GM23248 (cell line): ENCODE measurements around the gene ATG2A. TPM values are rescaled to one million over a fixed set of nuclear protein-coding genes. Genes with fewer than 3 reads are reported as not detected.

ENCODE experiments used
- DNase-seq: peaks from one replicate; pipeline ENCODE4 v3.0.0-alpha.2; 2015
- H2AFZ ChIP-seq: fragments of 200-600 bp; sonication (generic); 2 replicates; pipeline ENCODE4 v1.6.1; 2016; ENCODE audit warnings: antibody characterized with exemption
- H3F3A ChIP-seq: fragments of 200-600 bp; sonication (generic); 2 replicates; pipeline ENCODE4 v1.6.1; 2016; ENCODE audit warnings: mild to moderate bottlenecking, antibody characterized with exemption, mixed run types; ENCODE audit not compliant: insufficient read depth
- H3K27ac ChIP-seq: fragments of 200-600 bp; sonication (generic); 2 replicates; pipeline ENCODE4 v1.5.1; 2016; ENCODE audit warnings: mild to moderate bottlenecking
- H3K27me3 ChIP-seq: fragments of 200-600 bp; sonication (generic); replicated peaks from 2 replicates; pipeline ENCODE4 v1.6.1; 2016; ENCODE audit warnings: mild to moderate bottlenecking; ENCODE audit not compliant: insufficient read depth
- H3K36me3 ChIP-seq: fragments of 200-600 bp; sonication (generic); 2 replicates; pipeline ENCODE4 v1.6.1; 2016; ENCODE audit warnings: low read depth, mild to moderate bottlenecking
- H3K4me1 ChIP-seq: fragments of 200-600 bp; sonication (generic); 2 replicates; pipeline ENCODE4 v1.6.1; 2016; ENCODE audit warnings: mild to moderate bottlenecking; ENCODE audit not compliant: insufficient read depth
- H3K4me2 ChIP-seq: fragments of 200-600 bp; sonication (generic); one replicate; pipeline ENCODE4 v1.6.1; 2016; ENCODE audit warnings: mild to moderate bottlenecking; ENCODE audit not compliant: unreplicated experiment
- H3K4me3 ChIP-seq: fragments of 200-600 bp; sonication (generic); 2 replicates; pipeline ENCODE4 v1.5.1; 2016; ENCODE audit warnings: mild to moderate bottlenecking
- H3K79me2 ChIP-seq: fragments of 200-600 bp; sonication (generic); 2 replicates; pipeline ENCODE4 v1.6.1; 2016; ENCODE audit warnings: mild to moderate bottlenecking; ENCODE audit not compliant: insufficient read depth
- H3K9ac ChIP-seq: fragments of 200-600 bp; sonication (generic); 2 replicates; pipeline ENCODE4 v1.6.1; 2016; ENCODE audit warnings: mild to moderate bottlenecking
- H3K9me2 ChIP-seq: fragments of 200-600 bp; sonication (generic); 2 replicates; pipeline ENCODE4 v1.6.1; 2016; ENCODE audit warnings: mixed run types, mild to moderate bottlenecking, moderate library complexity; ENCODE audit not compliant: insufficient read depth
- H3K9me3 ChIP-seq: fragments of 200-600 bp; sonication (generic); one replicate; pipeline ENCODE4 v1.6.1; 2017; ENCODE audit warnings: low read depth
- H4K20me1 ChIP-seq: fragments of 200-600 bp; sonication (generic); 2 replicates; pipeline ENCODE4 v1.6.0; 2016; ENCODE audit not compliant: insufficient read depth
- EZH2 ChIP-seq: fragments of 200-600 bp; sonication (generic); IDR thresholded peaks from 2 replicates; pipeline ENCODE4 v1.6.1; 2018; ENCODE audit warnings: antibody characterized with exemption, mild to moderate bottlenecking; ENCODE audit not compliant: insufficient read depth, poor library complexity, severe bottlenecking
- EZH2phosphoT487 ChIP-seq: fragments of 200-600 bp; sonication (generic); IDR thresholded peaks from 2 replicates; pipeline ENCODE4 v1.6.1; 2018; ENCODE audit warnings: antibody characterized with exemption, moderate library complexity, mild to moderate bottlenecking, low read depth; ENCODE audit not compliant: insufficient read depth
- WGBS, 2 experiments: methylation state at CpG; one replicate each; pipeline ENCODE4 v1.1.6; 2015 to 2017; ENCODE audit warnings: low lambda C conversion rate in 2 of 2, low coverage in 1 of 2; ENCODE audit errors: missing lambda C conversion rate in 2 of 2; 5-methylcytosine and 5-hydroxymethylcytosine counted together
- in situ Hi-C: fragments of 300-500 bp; cut with MboI; formaldehyde crosslinking; loops from 2 replicates; pipeline ENCODE4 v1.15.0; 2020
- polyA plus RNA-seq: library from polyadenylated mRNA; unstranded; fragments of >200 nt; fragmentation: Nextera tagmentation; extraction: Ambion mirVana; gene quantifications from 2 replicates; pipeline ENCODE4 v1.2.1, GENCODE V29; 2016
- total RNA-seq: library from RNA; depleted of rRNA; stranded (reverse); fragments of >200 nt; shearing (Covaris generic); gene quantifications from 2 replicates; pipeline ENCODE4 v1.2.3, GENCODE V29; 2014

Gene ATG2A
- total and polyA plus RNA-seq, 2 experiments from 2014 or later = 6.3 to 18.9 TPM

DNA sequence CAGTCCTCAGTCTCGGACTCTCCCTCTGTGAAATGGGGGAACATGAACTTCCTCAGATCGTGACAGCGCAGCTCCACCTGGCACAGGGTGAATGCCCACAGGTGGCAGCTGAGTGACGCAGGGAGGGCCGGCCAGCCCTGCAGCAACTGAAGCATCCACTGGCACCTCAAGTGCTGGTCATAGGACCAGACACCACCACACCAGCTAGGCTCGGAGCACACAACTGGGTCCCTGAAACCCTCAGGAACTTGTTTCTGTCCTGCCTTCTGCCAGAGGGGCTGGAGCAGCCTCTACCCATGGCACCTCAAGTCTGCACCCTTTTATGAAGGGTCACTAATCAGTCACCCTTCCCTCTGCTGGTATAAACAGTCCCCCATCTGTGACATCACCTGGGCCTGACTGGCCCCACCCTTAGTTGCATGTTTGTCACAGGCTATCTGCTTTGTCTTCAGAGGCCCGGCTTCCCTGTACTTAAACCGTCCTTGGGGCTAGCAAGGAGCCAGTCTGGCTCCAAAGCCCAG is 65.1 kb downstream of the ATG2A start:
- no peak overlapping the region for H3K27ac ChIP-seq
- H3K36me3 ChIP-seq = peaks cover 14% of the 10 kb centered on the region
- H3K9me3 ChIP-seq = no peaks in the 10 kb centered on the region
- H3F3A ChIP-seq = peaks cover 20% of the 10 kb centered on the region; the same call in 1 of the 2 replicates
- WGBS, 2 experiments = 93% methylated on average over 8 of the region's 8 CpGs
- no peak overlapping the region for H3K4me3 ChIP-seq
- H3K9ac ChIP-seq = no peak overlapping the region
- H3K9me2 ChIP-seq = no peaks in the 10 kb centered on the region
- H2AFZ ChIP-seq = no peak overlapping the region
- H3K4me2 ChIP-seq = no peak overlapping the region
- no peaks in the 10 kb centered on the region for H3K27me3 ChIP-seq
- H4K20me1 ChIP-seq = no peaks in the 10 kb centered on the region
- no peak for DNase-seq
- H3K4me1 ChIP-seq = peaks cover 43% of the 10 kb centered on the region
- in situ Hi-C loops = no loop called here
- TF ChIP-seq EZH2 (no peak), EZH2phosphoT487 (no peak)
- peaks cover 26% of the 10 kb centered on the region for H3K79me2 ChIP-seq

DNA sequence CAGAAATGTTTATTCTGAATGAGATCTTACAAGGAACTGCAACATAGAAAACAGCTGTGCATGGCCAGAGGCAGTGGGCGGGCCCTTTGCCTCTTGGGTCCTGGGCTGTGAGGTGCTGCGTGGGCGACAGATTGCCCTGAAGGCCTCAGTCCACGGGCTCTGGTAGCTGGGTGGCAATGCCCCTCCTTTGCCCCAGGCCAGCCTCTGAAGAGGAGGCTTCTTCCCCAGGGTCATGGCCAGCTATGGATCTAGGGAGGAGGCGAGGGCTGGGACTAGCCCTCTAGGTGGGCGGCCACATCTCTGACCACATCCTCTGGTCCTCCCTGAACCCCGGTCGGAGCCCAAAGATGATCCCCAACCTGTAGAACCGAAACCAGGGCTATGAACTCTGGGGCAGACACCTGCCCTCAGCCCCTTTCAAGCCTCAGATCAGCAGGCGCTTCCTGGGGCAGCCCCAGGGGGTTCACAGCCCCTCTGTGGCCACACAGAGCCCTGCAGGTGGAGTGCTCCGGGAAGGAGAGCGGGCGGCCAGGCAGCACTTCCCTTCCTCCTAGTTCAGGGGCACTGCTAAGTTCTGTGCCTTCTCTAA is 65.9 kb downstream of the ATG2A start:
- H4K20me1 ChIP-seq = no peaks in the 10 kb centered on the region
- H3K27me3 ChIP-seq = no peaks in the 10 kb centered on the region
- H3K4me2 ChIP-seq = peak overlapping the region; percentile 30
- peaks cover 21% of the 10 kb centered on the region for H3F3A ChIP-seq
- peaks cover 14% of the 10 kb centered on the region for H3K36me3 ChIP-seq
- in situ Hi-C loops = no loop called here
- DNase-seq = peak; percentile 65
- no peaks in the 10 kb centered on the region for H3K9me3 ChIP-seq
- no peaks in the 10 kb centered on the region for H3K9me2 ChIP-seq
- H3K4me1 ChIP-seq = peaks cover 36% of the 10 kb centered on the region
- H3K4me3 ChIP-seq = no peak overlapping the region
- 0 out of 2 replicates have a peak overlapping the region, but pooled peaks have one; percentile 6 for H3K9ac ChIP-seq
- peak overlapping the region; percentile 17; the same call in 1 of the 2 replicates for H3K27ac ChIP-seq
- 72 to 75% methylated on average over 13 of the region's 13 CpGs for WGBS, 2 experiments
- peaks cover 21% of the 10 kb centered on the region for H3K79me2 ChIP-seq
- H2AFZ ChIP-seq = no peak overlapping the region
- TF ChIP-seq EZH2 (no peak), EZH2phosphoT487 (no peak)

DNA sequence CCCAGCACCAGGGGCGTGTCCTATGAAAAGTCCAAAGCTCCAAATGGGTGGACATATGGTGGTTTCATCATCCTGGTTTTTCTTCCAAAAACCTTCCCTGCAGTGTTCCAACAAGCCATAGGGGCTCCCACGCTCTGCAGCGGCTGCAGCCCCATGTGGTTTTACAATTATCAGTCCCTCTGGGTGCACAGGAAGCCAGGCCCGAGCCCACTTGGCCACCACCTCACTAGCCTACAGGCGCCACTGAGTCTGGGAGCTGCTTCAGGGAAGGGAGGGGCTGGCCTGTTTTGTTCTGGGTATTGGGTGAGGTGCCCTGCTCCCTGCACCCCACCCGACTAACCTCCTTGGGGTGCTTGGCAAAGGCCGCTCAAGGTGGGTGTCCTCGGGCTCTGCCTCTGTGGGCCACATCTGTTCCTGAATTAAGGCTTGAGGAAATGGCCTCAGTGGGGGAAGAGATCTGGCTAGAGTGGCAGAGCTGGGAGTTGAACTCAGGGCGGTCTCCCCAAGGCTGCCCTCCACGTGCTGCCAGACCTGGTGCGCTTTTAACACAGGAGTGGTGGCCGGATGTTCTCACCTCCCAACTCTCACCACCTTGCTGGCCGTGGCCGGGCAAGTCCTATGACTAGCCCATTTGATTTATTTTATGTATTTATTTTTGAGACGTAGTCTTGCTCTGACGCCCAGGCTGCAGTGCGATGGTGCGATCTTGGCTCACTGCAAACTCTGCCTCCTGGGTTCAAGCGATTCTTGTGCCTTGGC is 67.2 kb downstream of the ATG2A start:
- H3K4me1 ChIP-seq = peaks cover 25% of the 10 kb centered on the region
- H2AFZ ChIP-seq = no peak overlapping the region
- H3K27ac ChIP-seq = no peak overlapping the region
- H3K27me3 ChIP-seq = no peaks in the 10 kb centered on the region
- H4K20me1 ChIP-seq = no peaks in the 10 kb centered on the region
- peak; percentile 43 for DNase-seq
- H3K4me3 ChIP-seq = no peak overlapping the region
- peaks cover 13% of the 10 kb centered on the region; the same call in 1 of the 2 replicates for H3K79me2 ChIP-seq
- no peaks in the 10 kb centered on the region for H3K9me2 ChIP-seq
- peaks cover 17% of the 10 kb centered on the region for H3F3A ChIP-seq
- no peaks in the 10 kb centered on the region for H3K9me3 ChIP-seq
- peaks cover 14% of the 10 kb centered on the region for H3K36me3 ChIP-seq
- TF ChIP-seq EZH2phosphoT487 (no peak), EZH2 (no peak)
- WGBS, 2 experiments = 66 to 69% methylated on average over 19 of the region's 19 CpGs
- H3K4me2 ChIP-seq = no peak overlapping the region
- in situ Hi-C loops = no loop called here
- H3K9ac ChIP-seq = peak overlapping the region; percentile 7; the same call in 1 of the 2 replicates

DNA sequence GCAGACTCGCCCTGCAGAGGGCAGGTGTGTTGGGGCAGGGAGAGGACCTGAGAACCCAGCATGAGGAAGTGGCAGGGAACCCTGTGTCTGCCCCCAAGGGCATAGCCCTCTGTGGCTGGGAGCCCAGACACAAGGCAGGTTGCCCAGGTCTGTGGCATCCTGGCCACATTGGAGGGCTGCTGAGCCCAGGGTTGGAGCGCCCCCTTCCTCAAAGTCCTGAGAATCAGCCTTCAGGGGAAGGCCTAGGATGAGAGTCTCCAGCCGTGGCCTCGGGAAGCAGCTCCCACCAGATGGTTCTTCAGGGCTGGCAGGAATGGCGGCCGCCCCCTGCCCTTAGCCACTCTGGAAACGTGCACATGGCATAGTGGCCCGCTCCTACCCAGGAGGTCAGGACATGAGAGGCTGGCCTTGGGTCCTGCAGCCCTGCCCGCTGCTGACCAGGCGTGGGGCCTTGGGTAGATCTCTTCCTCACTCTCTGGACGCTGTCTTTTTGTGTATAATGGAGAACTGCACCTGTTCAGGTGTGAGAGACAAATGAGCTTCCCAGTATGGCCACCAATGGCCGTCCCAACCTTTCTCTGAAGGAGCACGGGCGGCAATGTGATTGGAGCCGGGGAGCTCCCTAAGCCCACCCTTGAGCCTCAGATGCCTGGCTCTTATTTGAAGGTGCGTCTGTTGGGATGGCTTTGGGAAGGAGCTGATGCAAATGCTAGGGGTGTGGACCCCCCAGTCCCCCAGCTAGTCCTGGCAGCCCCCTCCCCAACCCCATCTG is 68.0 kb downstream of the ATG2A start:
- in situ Hi-C loops = no loop called here
- WGBS, 2 experiments = 87 to 88% methylated on average over 16 of the region's 16 CpGs
- Histone ChIP-seq H3K4me1 (peaks cover 17% of the 10 kb centered on the region), H3K4me3 (no peak overlapping the region), H3K9me3 (no peaks in the 10 kb centered on the region), H3K27ac (no peak overlapping the region), H3K9me2 (no peaks in the 10 kb centered on the region), H3F3A (peaks cover 13% of the 10 kb centered on the region), H3K27me3 (no peaks in the 10 kb centered on the region), H2AFZ (no peak overlapping the region), H3K79me2 (peaks cover 8% of the 10 kb centered on the region; the same call in 1 of the 2 replicates), H4K20me1 (no peaks in the 10 kb centered on the region), H3K36me3 (peaks cover 8% of the 10 kb centered on the region; the same call in 1 of the 2 replicates), H3K4me2 (no peak overlapping the region), H3K9ac (no peak overlapping the region)
- DNase-seq = no peak
- TF ChIP-seq EZH2phosphoT487 (no peak), EZH2 (no peak)
